HepG2 (cell line): Measurements from ENCODE around the gene KCTD21. TPM values are rescaled to one million over a fixed set of nuclear protein-coding genes. Genes with fewer than 3 reads are reported as not detected.

ENCODE experiments used
- ATAC-seq: fragments of 200-7000 bp; cut with Tn5 transposase; 3 replicates; pipeline ENCODE4 v1.9.1; 2020; ENCODE audit warnings: mild to moderate bottlenecking, moderate library complexity
- BruUV-seq: library from RNA; stranded (reverse); fragments of 400-500 nt; replicated peaks from 2 replicates; lab custom pipeline; 2021; lab: Mats Ljungman, UMichigan
- CTCF ChIA-PET: fragments of 300-600 bp; formaldehyde crosslinking; extraction: SDS; loops from one replicate; lab custom pipeline; 2021; ENCODE audit warnings: low total read pairs, inconsistent platforms, low intra/inter-chr PET ratio; lab: Yijun Ruan, JAX
- POLR2A ChIA-PET: fragments of 350-600 bp; sonication (Branson Sonifier 250); formaldehyde crosslinking; loops from one replicate; lab custom pipeline; 2020; ENCODE audit warnings: antibody characterized with exemption, inconsistent platforms; lab: Yijun Ruan, JAX
- DNase-seq: peaks from one replicate; pipeline ENCODE4 v3.0.0-alpha.2; 2015; ENCODE audit warnings: low spot score
- FAIRE-seq: peaks from 3 replicates; lab custom pipeline; 2011; peaks lifted over from hg19 to GRCh38; lab: Jason Lieb, UNC
- H2AFZ ChIP-seq: one replicate; pipeline ENCODE4 v1.6.1; 2011; ENCODE audit warnings: low read length, inconsistent platforms
- H3K27ac ChIP-seq: fragments of 300-600 bp; 3 replicates; pipeline ENCODE4 v1.8.0; 2011; ENCODE audit warnings: mixed run types, mild to moderate bottlenecking, mixed read lengths, low read length, inconsistent platforms; ENCODE audit not compliant: insufficient read depth; ENCODE audit errors: extremely low read length
- H3K27me3 ChIP-seq, 2 experiments: fragments of 200-600 bp in 1 of 2; 2 replicates in 1 of 2; 3 replicates in 1 of 2; pipeline versions ENCODE4 v1.6.0 to v1.8.0; 2011; ENCODE audit warnings: low read length in 2 of 2, mild to moderate bottlenecking in 2 of 2, moderate library complexity in 2 of 2, inconsistent platforms in 1 of 2; ENCODE audit not compliant: insufficient read depth in 2 of 2, control insufficient read depth in 1 of 2
- H3K36me3 ChIP-seq, 2 experiments: fragments of 200-600 bp in 1 of 2; replicated peaks in 1 of 2; 2 replicates in 1 of 2; 3 replicates in 1 of 2; pipeline versions ENCODE4 v1.5.1 to v1.8.0; 2011; ENCODE audit warnings: low read length in 2 of 2, inconsistent platforms in 1 of 2; ENCODE audit not compliant: insufficient read depth in 2 of 2, control insufficient read depth in 1 of 2
- H3K4me1 ChIP-seq: 2 replicates; pipeline ENCODE4 v1.5.1; 2012; ENCODE audit warnings: low read length, inconsistent platforms; ENCODE audit not compliant: insufficient read depth
- H3K4me2 ChIP-seq: 2 replicates; pipeline ENCODE4 v1.6.0; 2011; ENCODE audit warnings: low read depth, low read length, inconsistent platforms
- H3K4me3 ChIP-seq, 3 experiments: fragments of 200-600 bp in 1 of 3; sonication (generic), shearing (Covaris generic) in 1 of 3; replicated peaks in 1 of 3; 2 replicates each; pipeline ENCODE4 v1.5.1; 2011 to 2016; ENCODE audit warnings: low read length in 3 of 3, inconsistent platforms in 2 of 3, low read depth in 2 of 3, mild to moderate bottlenecking in 2 of 3, control low read depth in 1 of 3, mixed read lengths in 1 of 3; ENCODE audit not compliant: insufficient read depth in 1 of 3
- H3K79me2 ChIP-seq: one replicate; pipeline ENCODE4 v1.6.1; 2011; ENCODE audit warnings: low read length, inconsistent platforms; ENCODE audit not compliant: insufficient read depth
- H3K9ac ChIP-seq: 2 replicates; pipeline ENCODE4 v1.6.0; 2011; ENCODE audit warnings: mild to moderate bottlenecking, low read depth, low read length, inconsistent platforms; ENCODE audit not compliant: insufficient read depth
- H3K9me3 ChIP-seq: 2 replicates; pipeline ENCODE4 v1.5.1; 2012; ENCODE audit warnings: mild to moderate bottlenecking, low read length
- H4K20me1 ChIP-seq: 2 replicates; pipeline ENCODE4 v1.6.0; 2011; ENCODE audit warnings: inconsistent platforms, mild to moderate bottlenecking, low read length, moderate library complexity; ENCODE audit not compliant: insufficient read depth
- FOXA3 ChIP-seq: IDR thresholded peaks from 2 replicates; pipeline ENCODE4 v1.6.1; 2016; ENCODE audit warnings: missing genetic modification reagents, missing compliant biosample characterization
- FOXK1 ChIP-seq: sonication (generic); formaldehyde crosslinking; IDR thresholded peaks from 2 replicates; pipeline ENCODE4 v1.4.0; 2020; ENCODE audit warnings: low read depth, missing genetic modification reagents, borderline replicate concordance
- MAFF ChIP-seq: IDR thresholded peaks from 2 replicates; pipeline ENCODE4 v1.6.1; 2011; ENCODE audit warnings: low read depth, low read length, improper control_type of control experiment
- NCOA1 ChIP-seq: sonication (generic); formaldehyde crosslinking; IDR thresholded peaks from 2 replicates; pipeline ENCODE4 v1.9.0; 2021; ENCODE audit warnings: missing genetic modification reagents
- NFE2L2 ChIP-seq: fragments of 150-350 bp; IDR thresholded peaks from 2 replicates; pipeline ENCODE4 v1.6.1; 2014; ENCODE audit warnings: low read length
- SMAD9 ChIP-seq: sonication (generic); formaldehyde crosslinking; IDR thresholded peaks from 2 replicates; pipeline ENCODE4 v1.5.1; 2020; ENCODE audit warnings: mild to moderate bottlenecking, missing genetic modification reagents
- TEAD3 ChIP-seq: optimal IDR thresholded peaks from 2 replicates; pipeline ENCODE3; 2016; ENCODE audit warnings: borderline replicate concordance
- ZEB1 ChIP-seq: IDR thresholded peaks from 2 replicates; pipeline ENCODE4 v1.6.1; 2012; ENCODE audit warnings: mild to moderate bottlenecking, low read depth, inconsistent platforms; ENCODE audit not compliant: insufficient replicate concordance
- ZFP90 ChIP-seq: sonication (generic); formaldehyde crosslinking; IDR thresholded peaks from 2 replicates; pipeline ENCODE4 v1.8.0; 2022; ENCODE audit warnings: missing genetic modification reagents, mild to moderate bottlenecking, inconsistent platforms, borderline replicate concordance
- ZNF557 ChIP-seq: sonication (generic); formaldehyde crosslinking; IDR thresholded peaks from 2 replicates; pipeline ENCODE4 v1.4.0; 2020; ENCODE audit warnings: missing genetic modification reagents
- WGBS: methylation state at CpG from one replicate; pipeline ENCODE4 v1.1.6; 2017; ENCODE audit warnings: low lambda C conversion rate; 5-methylcytosine and 5-hydroxymethylcytosine counted together
- in situ Hi-C: cut with HindIII; loops from 2 replicates; pipeline ENCODE4 v1.10.0; 2017; ENCODE audit warnings: low pct_unique_long_range_greater_than_20kb; ENCODE audit not compliant: extremely low pct_ligation_motif_present
- intact Hi-C: fragments of 100-400 bp; cut with micrococcal nuclease; formaldehyde crosslinking; loops from one replicate; pipeline ENCODE4 v1.10.0; 2022; ENCODE audit not compliant: unreplicated experiment
- polyA plus RNA-seq, 8 experiments: library from polyadenylated mRNA; depleted of rRNA in 3 of 8; stranded (reverse) in 7 of 8; unstranded in 1 of 8; fragments of >200 nt; fragmentation: Illumina TruSeq in 4 of 8; extraction: Trizol in 4 of 8; gene quantifications; 2 replicates each; pipeline versions ENCODE4 v1.2.1 to v1.2.3, GENCODE V29; 2011 to 2016; ENCODE audit warnings: low read depth in 4 of 8, missing spikeins in 1 of 8, mixed read lengths in 1 of 8; ENCODE audit not compliant: insufficient read depth in 1 of 8
- total RNA-seq, 5 experiments: library from RNA; depleted of rRNA; stranded (reverse); fragments of >200 nt; fragmentation: Illumina TruSeq; extraction: Trizol; gene quantifications; 2 replicates each; pipeline ENCODE4 v1.2.3, GENCODE V29; 2016; ENCODE audit warnings: low read depth in 1 of 5
- TF ChIP-seq, protein P1 (sequence below): sonication (generic); formaldehyde crosslinking; IDR thresholded peaks from 2 replicates; pipeline ENCODE4 v1.4.0; 2020; ENCODE audit warnings: missing genetic modification reagents, borderline replicate concordance
- TF ChIP-seq, protein P2 (sequence below): sonication (generic); formaldehyde crosslinking; IDR thresholded peaks from 2 replicates; pipeline ENCODE4 v1.5.0; 2020; ENCODE audit warnings: mild to moderate bottlenecking, missing genetic modification reagents
- TF ChIP-seq, protein P3 (sequence below): sonication (generic); formaldehyde crosslinking; IDR thresholded peaks from 2 replicates; pipeline ENCODE4 v1.4.0; 2020; ENCODE audit warnings: mild to moderate bottlenecking, low read depth, missing genetic modification reagents

Gene KCTD21
- total and polyA plus RNA-seq, 2 of the 13 experiments (the other 11 are each of a cell fraction or from before 2014, with no cell fraction given), result 3.1 to 13.5 TPM

DNA sequence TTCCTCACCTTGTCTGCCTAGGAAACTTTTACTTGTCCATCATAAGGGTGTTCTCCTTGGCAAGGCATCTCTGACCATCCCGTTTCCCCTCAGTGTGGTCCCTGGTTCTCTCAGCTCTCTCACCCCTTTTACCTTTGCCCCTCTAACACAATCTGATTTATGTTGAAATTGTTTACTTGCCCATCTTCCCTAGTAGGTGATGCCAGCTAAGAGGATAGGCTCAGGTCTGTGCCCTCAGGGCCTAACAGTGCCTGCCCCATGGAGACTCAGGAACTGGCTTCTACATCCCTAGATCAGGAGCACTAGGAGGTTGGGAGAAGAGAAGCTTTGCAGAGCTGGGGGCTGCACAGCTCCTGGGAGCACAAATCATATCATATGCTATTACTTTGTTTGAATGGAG, 27.9 kb downstream of the KCTD21 start:
- H3K9ac ChIP-seq, result no peak overlapping the region
- no peak overlapping the region for H2AFZ ChIP-seq
- H3K36me3 ChIP-seq, result no peaks in the 10 kb centered on the region
- FAIRE-seq, result no peak
- peaks cover 58% of the 10 kb centered on the region for H3K4me1 ChIP-seq
- no peak for ATAC-seq
- H3K4me3 ChIP-seq, result no peak overlapping the region
- BruUV-seq, result no TSS peak
- WGBS, result 77% methylated on average over 1 of the region's 1 CpG
- no peak overlapping the region for H3K27ac ChIP-seq
- TF ChIP-seq, protein P1, sequence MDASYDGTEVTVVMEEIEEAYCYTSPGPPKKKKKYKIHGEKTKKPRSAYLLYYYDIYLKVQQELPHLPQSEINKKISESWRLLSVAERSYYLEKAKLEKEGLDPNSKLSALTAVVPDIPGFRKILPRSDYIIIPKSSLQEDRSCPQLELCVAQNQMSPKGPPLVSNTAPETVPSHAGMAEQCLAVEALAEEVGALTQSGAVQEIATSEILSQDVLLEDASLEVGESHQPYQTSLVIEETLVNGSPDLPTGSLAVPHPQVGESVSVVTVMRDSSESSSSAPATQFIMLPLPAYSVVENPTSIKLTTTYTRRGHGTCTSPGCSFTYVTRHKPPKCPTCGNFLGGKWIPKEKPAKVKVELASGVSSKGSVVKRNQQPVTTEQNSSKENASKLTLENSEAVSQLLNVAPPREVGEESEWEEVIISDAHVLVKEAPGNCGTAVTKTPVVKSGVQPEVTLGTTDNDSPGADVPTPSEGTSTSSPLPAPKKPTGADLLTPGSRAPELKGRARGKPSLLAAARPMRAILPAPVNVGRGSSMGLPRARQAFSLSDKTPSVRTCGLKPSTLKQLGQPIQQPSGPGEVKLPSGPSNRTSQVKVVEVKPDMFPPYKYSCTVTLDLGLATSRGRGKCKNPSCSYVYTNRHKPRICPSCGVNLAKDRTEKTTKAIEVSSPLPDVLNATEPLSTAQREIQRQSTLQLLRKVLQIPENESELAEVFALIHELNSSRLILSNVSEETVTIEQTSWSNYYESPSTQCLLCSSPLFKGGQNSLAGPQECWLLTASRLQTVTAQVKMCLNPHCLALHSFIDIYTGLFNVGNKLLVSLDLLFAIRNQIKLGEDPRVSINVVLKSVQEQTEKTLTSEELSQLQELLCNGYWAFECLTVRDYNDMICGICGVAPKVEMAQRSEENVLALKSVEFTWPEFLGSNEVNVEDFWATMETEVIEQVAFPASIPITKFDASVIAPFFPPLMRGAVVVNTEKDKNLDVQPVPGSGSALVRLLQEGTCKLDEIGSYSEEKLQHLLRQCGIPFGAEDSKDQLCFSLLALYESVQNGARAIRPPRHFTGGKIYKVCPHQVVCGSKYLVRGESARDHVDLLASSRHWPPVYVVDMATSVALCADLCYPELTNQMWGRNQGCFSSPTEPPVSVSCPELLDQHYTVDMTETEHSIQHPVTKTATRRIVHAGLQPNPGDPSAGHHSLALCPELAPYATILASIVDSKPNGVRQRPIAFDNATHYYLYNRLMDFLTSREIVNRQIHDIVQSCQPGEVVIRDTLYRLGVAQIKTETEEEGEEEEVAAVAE (CRISPR knock-in tag), result no peak
- TF ChIP-seq ZFP90 (CRISPR knock-in tag) (no peak), FOXK1 (no peak), ZEB1 (no peak), SMAD9 (no peak), NCOA1 (CRISPR knock-in tag) (no peak), ZNF557 (no peak), TEAD3 (no peak), NFE2L2 (no peak), MAFF (no peak), FOXA3 (CRISPR knock-in tag) (no peak)
- TF ChIP-seq, protein P2, sequence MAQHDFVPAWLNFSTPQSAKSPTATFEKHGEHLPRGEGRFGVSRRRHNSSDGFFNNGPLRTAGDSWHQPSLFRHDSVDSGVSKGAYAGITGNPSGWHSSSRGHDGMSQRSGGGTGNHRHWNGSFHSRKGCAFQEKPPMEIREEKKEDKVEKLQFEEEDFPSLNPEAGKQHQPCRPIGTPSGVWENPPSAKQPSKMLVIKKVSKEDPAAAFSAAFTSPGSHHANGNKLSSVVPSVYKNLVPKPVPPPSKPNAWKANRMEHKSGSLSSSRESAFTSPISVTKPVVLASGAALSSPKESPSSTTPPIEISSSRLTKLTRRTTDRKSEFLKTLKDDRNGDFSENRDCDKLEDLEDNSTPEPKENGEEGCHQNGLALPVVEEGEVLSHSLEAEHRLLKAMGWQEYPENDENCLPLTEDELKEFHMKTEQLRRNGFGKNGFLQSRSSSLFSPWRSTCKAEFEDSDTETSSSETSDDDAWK (CRISPR knock-in tag), result no peak
- TF ChIP-seq, protein P3, sequence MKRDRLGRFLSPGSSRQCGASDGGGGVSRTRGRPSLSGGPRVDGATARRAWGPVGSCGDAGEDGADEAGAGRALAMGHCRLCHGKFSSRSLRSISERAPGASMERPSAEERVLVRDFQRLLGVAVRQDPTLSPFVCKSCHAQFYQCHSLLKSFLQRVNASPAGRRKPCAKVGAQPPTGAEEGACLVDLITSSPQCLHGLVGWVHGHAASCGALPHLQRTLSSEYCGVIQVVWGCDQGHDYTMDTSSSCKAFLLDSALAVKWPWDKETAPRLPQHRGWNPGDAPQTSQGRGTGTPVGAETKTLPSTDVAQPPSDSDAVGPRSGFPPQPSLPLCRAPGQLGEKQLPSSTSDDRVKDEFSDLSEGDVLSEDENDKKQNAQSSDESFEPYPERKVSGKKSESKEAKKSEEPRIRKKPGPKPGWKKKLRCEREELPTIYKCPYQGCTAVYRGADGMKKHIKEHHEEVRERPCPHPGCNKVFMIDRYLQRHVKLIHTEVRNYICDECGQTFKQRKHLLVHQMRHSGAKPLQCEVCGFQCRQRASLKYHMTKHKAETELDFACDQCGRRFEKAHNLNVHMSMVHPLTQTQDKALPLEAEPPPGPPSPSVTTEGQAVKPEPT (CRISPR knock-in tag), result no peak
- CTCF ChIA-PET, result no interaction called here
- POLR2A ChIA-PET, result interaction anchor here (1.3 kb wide), 1 partner anchor 10 kb away, joined by 3 read pairs; no protein-coding TSS in a partner anchor
- H3K79me2 ChIP-seq, result no peaks in the 10 kb centered on the region
- DNase-seq, result no peak
- no peaks in the 10 kb centered on the region for H3K9me3 ChIP-seq
- intact Hi-C loops (no loop called here), in situ Hi-C loops (no loop called here)
- no peak overlapping the region for H3K4me2 ChIP-seq
- no peaks in the 10 kb centered on the region for H4K20me1 ChIP-seq
- H3K27me3 ChIP-seq, result no peaks in the 10 kb centered on the region
